Measurements from ENCODE around the gene EEF2. TPM values are rescaled to one million over a fixed set of nuclear protein-coding genes. Genes with fewer than 3 reads are reported as not detected.
"Not testable (repeated sequence)": the region's sequence is repeated elsewhere in the genome, so short reads cannot be mapped to it uniquely, and the experiment has no call there.

EEF2 gene
- total RNA-seq, 1 experiment from 2014 or later = 2,701 TPM

DNA sequence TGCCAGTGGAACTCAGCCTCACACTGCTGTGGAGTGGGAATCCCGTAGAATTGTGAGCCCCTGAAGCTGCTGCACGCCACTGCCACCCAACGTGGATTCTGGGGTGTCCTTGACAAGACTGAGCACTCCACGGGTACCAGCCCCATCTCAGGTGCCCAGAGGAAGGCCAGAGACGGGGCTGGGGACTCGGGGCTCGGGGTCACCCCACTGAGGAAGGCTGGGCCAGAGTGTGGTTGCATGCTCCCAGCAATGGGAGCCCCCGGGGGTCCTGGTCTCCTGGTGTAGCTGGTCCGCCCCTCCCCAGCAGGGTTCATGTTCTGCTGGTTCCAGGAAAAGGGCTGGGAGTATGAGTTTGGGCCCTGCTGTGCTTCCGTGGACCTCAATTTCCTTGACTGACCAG, 29.6 kb downstream of the EEF2 start:
- no peak overlapping the region for H3K4me3 ChIP-seq (ENCODE audit: low read depth, low read length, poor library complexity, severe bottlenecking)
- DNase-seq (ENCODE audit: low spot score) = no peak
- intact Hi-C loops (cut with micrococcal nuclease; ENCODE audit: unreplicated experiment) = no loop called here
- H3K27ac ChIP-seq (ENCODE audit: low read depth, low read length, poor library complexity, severe bottlenecking) = no peak overlapping the region
- H3K4me1 ChIP-seq (ENCODE audit: insufficient read depth, low read length, poor library complexity, severe bottlenecking) = no peaks in the 10 kb centered on the region
- peaks cover 9% of the 10 kb centered on the region for H3K36me3 ChIP-seq (ENCODE audit: insufficient read depth, low read length, poor library complexity, severe bottlenecking)
- no TSS peak for BruUV-seq (replicated peaks)
- TF ChIP-seq, protein P1, sequence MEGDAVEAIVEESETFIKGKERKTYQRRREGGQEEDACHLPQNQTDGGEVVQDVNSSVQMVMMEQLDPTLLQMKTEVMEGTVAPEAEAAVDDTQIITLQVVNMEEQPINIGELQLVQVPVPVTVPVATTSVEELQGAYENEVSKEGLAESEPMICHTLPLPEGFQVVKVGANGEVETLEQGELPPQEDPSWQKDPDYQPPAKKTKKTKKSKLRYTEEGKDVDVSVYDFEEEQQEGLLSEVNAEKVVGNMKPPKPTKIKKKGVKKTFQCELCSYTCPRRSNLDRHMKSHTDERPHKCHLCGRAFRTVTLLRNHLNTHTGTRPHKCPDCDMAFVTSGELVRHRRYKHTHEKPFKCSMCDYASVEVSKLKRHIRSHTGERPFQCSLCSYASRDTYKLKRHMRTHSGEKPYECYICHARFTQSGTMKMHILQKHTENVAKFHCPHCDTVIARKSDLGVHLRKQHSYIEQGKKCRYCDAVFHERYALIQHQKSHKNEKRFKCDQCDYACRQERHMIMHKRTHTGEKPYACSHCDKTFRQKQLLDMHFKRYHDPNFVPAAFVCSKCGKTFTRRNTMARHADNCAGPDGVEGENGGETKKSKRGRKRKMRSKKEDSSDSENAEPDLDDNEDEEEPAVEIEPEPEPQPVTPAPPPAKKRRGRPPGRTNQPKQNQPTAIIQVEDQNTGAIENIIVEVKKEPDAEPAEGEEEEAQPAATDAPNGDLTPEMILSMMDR (conservative IDR thresholded peaks at IDR 0.05; ENCODE audit: low read depth, low read length) = no peak
- no peak for TF ChIP-seq EZH2 (IDR thresholded peaks at IDR 0.05; ENCODE audit: borderline replicate concordance, low read depth, low read length, poor library complexity, severe bottlenecking)
- POLR2A ChIA-PET (ENCODE audit: low non-redundant PET) = no interaction called here
- H3K27me3 ChIP-seq (replicated peaks; ENCODE audit: insufficient read depth, low read depth, low read length, poor library complexity) = no peaks in the 10 kb centered on the region
- no peaks in the 10 kb centered on the region for H3K9me3 ChIP-seq (ENCODE audit: low read depth, low read length, poor library complexity, severe bottlenecking)
- CTCF ChIA-PET = interaction anchor here (0.6 kb wide), 1 partner anchor 13 kb away, joined by 3 read pairs; no protein-coding TSS in a partner anchor

DNA sequence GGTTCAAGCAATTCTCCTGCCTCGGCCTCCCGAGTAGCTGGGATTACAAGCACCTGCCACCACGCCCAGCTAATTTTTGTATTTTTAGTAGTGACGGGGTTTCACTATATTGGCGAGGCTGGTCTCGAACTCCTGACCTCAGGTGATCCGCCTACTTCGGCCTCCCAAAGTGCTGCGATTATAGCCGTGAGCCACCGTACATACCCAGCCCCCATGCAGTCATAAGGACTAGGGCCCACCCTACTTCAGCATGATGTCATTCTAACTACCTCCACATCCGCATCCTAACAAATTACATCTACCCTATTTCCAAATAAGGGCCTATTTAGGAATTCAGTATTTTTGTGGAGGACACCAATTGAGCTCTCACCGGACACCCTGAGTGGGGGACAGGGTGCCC, 30.0 kb downstream of the EEF2 start:
- CTCF ChIA-PET = interaction anchor here (0.6 kb wide), 1 partner anchor 13 kb away, joined by 3 read pairs; no protein-coding TSS in a partner anchor
- H3K27me3 ChIP-seq (replicated peaks; ENCODE audit: insufficient read depth, low read depth, low read length, poor library complexity); POLR2A ChIA-PET (ENCODE audit: low non-redundant PET); DNase-seq (ENCODE audit: low spot score); BruUV-seq (replicated peaks); H3K36me3 ChIP-seq (ENCODE audit: insufficient read depth, low read length, poor library complexity, severe bottlenecking); intact Hi-C loops (cut with micrococcal nuclease; ENCODE audit: unreplicated experiment); H3K4me1 ChIP-seq (ENCODE audit: insufficient read depth, low read length, poor library complexity, severe bottlenecking); H3K9me3 ChIP-seq (ENCODE audit: low read depth, low read length, poor library complexity, severe bottlenecking); H3K4me3 ChIP-seq (ENCODE audit: low read depth, low read length, poor library complexity, severe bottlenecking); H3K27ac ChIP-seq (ENCODE audit: low read depth, low read length, poor library complexity, severe bottlenecking): not testable (repeated sequence)

DNA sequence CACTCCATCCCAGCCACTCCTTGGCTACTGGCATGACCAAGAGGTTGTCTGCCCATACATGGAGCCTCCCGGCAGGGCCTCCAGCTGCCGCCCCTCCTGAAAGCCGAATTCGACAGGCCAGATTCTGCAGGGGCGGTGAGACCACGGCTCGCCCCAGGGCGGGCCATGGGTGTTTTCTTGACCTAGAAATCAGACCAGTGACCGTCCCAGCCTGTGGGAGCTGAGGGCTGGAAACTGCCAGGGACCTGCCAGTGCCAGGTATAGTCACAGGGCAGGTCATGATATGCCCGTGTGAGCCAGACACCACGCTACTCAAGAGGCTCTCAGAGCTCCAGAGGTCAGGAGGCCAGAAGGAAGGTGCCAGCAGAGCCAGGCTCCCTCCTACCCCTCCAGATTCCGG, 31.2 kb downstream of the EEF2 start:
- ChIA-PET CTCF (interaction anchor here (0.5 kb wide), 1 partner anchor 66 kb away, joined by 3 read pairs; no protein-coding TSS in a partner anchor), POLR2A (ENCODE audit: low non-redundant PET) (no interaction called here)
- no peak overlapping the region for H3K4me3 ChIP-seq (ENCODE audit: low read depth, low read length, poor library complexity, severe bottlenecking)
- H3K36me3 ChIP-seq (ENCODE audit: insufficient read depth, low read length, poor library complexity, severe bottlenecking) = peaks cover 6% of the 10 kb centered on the region
- BruUV-seq (replicated peaks) = no TSS peak
- no peaks in the 10 kb centered on the region for H3K9me3 ChIP-seq (ENCODE audit: low read depth, low read length, poor library complexity, severe bottlenecking)
- H3K27me3 ChIP-seq (replicated peaks; ENCODE audit: insufficient read depth, low read depth, low read length, poor library complexity) = no peaks in the 10 kb centered on the region
- H3K27ac ChIP-seq (ENCODE audit: low read depth, low read length, poor library complexity, severe bottlenecking) = no peak overlapping the region
- DNase-seq (ENCODE audit: low spot score) = no peak
- intact Hi-C loops (cut with micrococcal nuclease; ENCODE audit: unreplicated experiment) = no loop called here
- no peak for TF ChIP-seq EZH2 (IDR thresholded peaks at IDR 0.05; ENCODE audit: borderline replicate concordance, low read depth, low read length, poor library complexity, severe bottlenecking)
- TF ChIP-seq, protein P1 (conservative IDR thresholded peaks at IDR 0.05; ENCODE audit: low read depth, low read length) = no peak
- no peaks in the 10 kb centered on the region for H3K4me1 ChIP-seq (ENCODE audit: insufficient read depth, low read length, poor library complexity, severe bottlenecking)

DNA sequence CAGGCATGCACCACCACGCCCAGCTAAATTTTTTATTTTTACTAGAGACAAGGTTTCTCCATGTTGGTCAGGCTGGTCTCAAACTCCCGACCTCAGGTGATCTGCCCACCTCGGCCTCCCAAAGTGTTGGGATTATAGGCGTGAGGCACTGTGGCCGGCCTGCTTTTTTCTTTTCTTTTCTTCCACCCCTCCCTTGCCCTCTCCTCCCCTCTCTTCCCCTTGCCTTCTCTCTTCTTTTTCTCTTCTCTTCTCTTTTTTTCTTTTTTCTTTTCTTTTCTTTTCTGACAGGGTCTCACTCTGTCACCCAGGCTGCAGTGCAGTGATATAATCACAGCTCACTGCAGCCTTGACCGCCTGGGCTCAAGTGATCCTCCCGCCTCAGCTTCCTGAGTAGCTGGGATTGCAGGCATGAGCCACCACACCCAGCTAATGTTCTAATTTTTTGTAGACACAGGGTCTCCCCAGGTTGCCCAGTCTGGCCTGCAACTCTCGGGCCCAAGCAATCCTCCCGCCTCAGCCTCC, 32.4 kb downstream of the EEF2 start:
- H3K36me3 ChIP-seq (ENCODE audit: insufficient read depth, low read length, poor library complexity, severe bottlenecking); H3K9me3 ChIP-seq (ENCODE audit: low read depth, low read length, poor library complexity, severe bottlenecking); H3K27ac ChIP-seq (ENCODE audit: low read depth, low read length, poor library complexity, severe bottlenecking); POLR2A ChIA-PET (ENCODE audit: low non-redundant PET); H3K27me3 ChIP-seq (replicated peaks; ENCODE audit: insufficient read depth, low read depth, low read length, poor library complexity); H3K4me3 ChIP-seq (ENCODE audit: low read depth, low read length, poor library complexity, severe bottlenecking); intact Hi-C loops (cut with micrococcal nuclease; ENCODE audit: unreplicated experiment); DNase-seq (ENCODE audit: low spot score); H3K4me1 ChIP-seq (ENCODE audit: insufficient read depth, low read length, poor library complexity, severe bottlenecking); CTCF ChIA-PET; BruUV-seq (replicated peaks): not testable (repeated sequence)

All from A673 (cell line).